Esophagus muscularis mucosa (tissue), 4 donors: ENCODE data around the gene SLC19A3. TPM values are rescaled to one million over a fixed set of nuclear protein-coding genes. Genes with fewer than 3 reads are reported as not detected.

Source experiments
- DNase-seq: peaks from one replicate; pipeline ENCODE4 v3.0.0-alpha.2; 2017; ENCODE audit errors: extremely low spot score
- H3K27ac ChIP-seq, 4 donors: fragments of 200-600 bp; sonication (generic); replicated peaks in 1 of 4; 1 replicate in 3 of 4; 2 replicates in 1 of 4; pipeline ENCODE4 v1.5.1; 2016 to 2019; ENCODE audit warnings: mild to moderate bottlenecking in 1 of 4
- H3K27me3 ChIP-seq, 4 donors: fragments of 200-600 bp; sonication (generic); one replicate each; pipeline versions ENCODE4 v1.5.1 to v1.6.0; 2016 to 2019
- H3K36me3 ChIP-seq, 4 donors: fragments of 200-600 bp; sonication (generic); one replicate each; pipeline ENCODE4 v1.5.1; 2016 to 2019
- H3K4me1 ChIP-seq, 4 donors: fragments of 200-600 bp; sonication (generic); one replicate each; pipeline ENCODE4 v1.5.1; 2016 to 2019
- H3K4me3 ChIP-seq, 4 donors: fragments of 200-600 bp; sonication (generic); 1 replicate in 2 of 4; 2 replicates in 2 of 4; pipeline ENCODE4 v1.5.1; 2016 to 2019; ENCODE audit warnings: mild to moderate bottlenecking in 4 of 4, moderate library complexity in 1 of 4
- H3K9me3 ChIP-seq, 4 donors: fragments of 200-600 bp; sonication (generic); 1 replicate in 3 of 4; 2 replicates in 1 of 4; pipeline ENCODE4 v1.5.1; 2016 to 2019
- EP300 ChIP-seq: sonication (generic); formaldehyde crosslinking; IDR thresholded peaks from one replicate; pipeline ENCODE4 v1.6.1; 2017; ENCODE audit warnings: antibody characterized with exemption
- POLR2A ChIP-seq: fragments of 450-650 bp; IDR thresholded peaks from one replicate; pipeline ENCODE4 v1.6.1; 2017; ENCODE audit warnings: antibody characterized with exemption, moderate library complexity, mild to moderate bottlenecking, low read depth
- POLR2AphosphoS5 ChIP-seq, 2 donors: sonication (generic); formaldehyde crosslinking; IDR thresholded peaks; one replicate each; pipeline ENCODE4 v1.6.1; 2017; ENCODE audit warnings: antibody characterized with exemption in 2 of 2
- WGBS: methylation state at CpG from one replicate; pipeline ENCODE4 v1.1.5; 2018; 5-methylcytosine and 5-hydroxymethylcytosine counted together
- intact Hi-C: fragments of 100-400 bp; cut with DNase I; formaldehyde crosslinking; loops from one replicate; pipeline ENCODE4 v1.15.1; 2023
- total RNA-seq, 4 donors: library from RNA; depleted of rRNA; stranded (reverse); fragments of >200 nt; gene quantifications; one replicate each; pipeline versions ENCODE4 v1.1.0 to v1.2.1, GENCODE V29; 2016
- TF ChIP-seq, protein P1 (sequence below), 3 experiments: fragments of 200-600 bp in 2 of 3; fragments of 450-650 bp in 1 of 3; sonication (generic) in 2 of 3; IDR thresholded peaks; one replicate each; pipeline ENCODE4 v1.5.1; 2017 to 2019; ENCODE audit warnings: antibody characterized with exemption in 3 of 3, mild to moderate bottlenecking in 2 of 3, moderate library complexity in 1 of 3

Gene SLC19A3
- total RNA-seq, 4 donors from 2014 or later: 0.40 to 1.5 (median 0.69) TPM

GRCh38 chr2:227665189-227665940, 52.5 kb downstream of the SLC19A3 start:
- TF ChIP-seq POLR2A: no peak
- no peak for TF ChIP-seq POLR2AphosphoS5 (IDR thresholded peaks at IDR 0.05)
- TF ChIP-seq, protein P1, sequence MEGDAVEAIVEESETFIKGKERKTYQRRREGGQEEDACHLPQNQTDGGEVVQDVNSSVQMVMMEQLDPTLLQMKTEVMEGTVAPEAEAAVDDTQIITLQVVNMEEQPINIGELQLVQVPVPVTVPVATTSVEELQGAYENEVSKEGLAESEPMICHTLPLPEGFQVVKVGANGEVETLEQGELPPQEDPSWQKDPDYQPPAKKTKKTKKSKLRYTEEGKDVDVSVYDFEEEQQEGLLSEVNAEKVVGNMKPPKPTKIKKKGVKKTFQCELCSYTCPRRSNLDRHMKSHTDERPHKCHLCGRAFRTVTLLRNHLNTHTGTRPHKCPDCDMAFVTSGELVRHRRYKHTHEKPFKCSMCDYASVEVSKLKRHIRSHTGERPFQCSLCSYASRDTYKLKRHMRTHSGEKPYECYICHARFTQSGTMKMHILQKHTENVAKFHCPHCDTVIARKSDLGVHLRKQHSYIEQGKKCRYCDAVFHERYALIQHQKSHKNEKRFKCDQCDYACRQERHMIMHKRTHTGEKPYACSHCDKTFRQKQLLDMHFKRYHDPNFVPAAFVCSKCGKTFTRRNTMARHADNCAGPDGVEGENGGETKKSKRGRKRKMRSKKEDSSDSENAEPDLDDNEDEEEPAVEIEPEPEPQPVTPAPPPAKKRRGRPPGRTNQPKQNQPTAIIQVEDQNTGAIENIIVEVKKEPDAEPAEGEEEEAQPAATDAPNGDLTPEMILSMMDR (IDR thresholded peaks at IDR 0.05): no peak
- TF ChIP-seq EP300: no peak
- no peak overlapping the region for H3K27ac ChIP-seq
- H3K4me3 ChIP-seq: no peak overlapping the region
- H3K4me1 ChIP-seq: no peaks in the 10 kb centered on the region
- no peaks in the 10 kb centered on the region for H3K36me3 ChIP-seq
- intact Hi-C loops: loop anchor here (10.0 kb wide), 1 partner anchor 199 kb away; no protein-coding TSS in a partner anchor
- no peaks in the 10 kb centered on the region for H3K27me3 ChIP-seq
- H3K9me3 ChIP-seq: no peaks in the 10 kb centered on the region
- no peak for DNase-seq
- WGBS: 90% methylated on average over 6 of the region's 6 CpGs

GRCh38 chr2:227661827-227662226, 56.0 kb downstream of the SLC19A3 start:
- Histone ChIP-seq H3K4me3 (no peak overlapping the region), H3K36me3 (no peaks in the 10 kb centered on the region), H3K4me1 (no peaks in the 10 kb centered on the region), H3K27me3 (no peaks in the 10 kb centered on the region), H3K9me3 (no peaks in the 10 kb centered on the region), H3K27ac (no peak overlapping the region)
- TF ChIP-seq POLR2A (no peak), EP300 (no peak), POLR2AphosphoS5 (IDR thresholded peaks at IDR 0.05) (no peak)
- TF ChIP-seq, protein P1 (IDR thresholded peaks at IDR 0.05): no peak
- WGBS: 55% methylated on average over 3 of the region's 3 CpGs
- intact Hi-C loops: loop anchor here (10.0 kb wide), 1 partner anchor 203 kb away; no protein-coding TSS in a partner anchor
- no peak for DNase-seq

DNA sequence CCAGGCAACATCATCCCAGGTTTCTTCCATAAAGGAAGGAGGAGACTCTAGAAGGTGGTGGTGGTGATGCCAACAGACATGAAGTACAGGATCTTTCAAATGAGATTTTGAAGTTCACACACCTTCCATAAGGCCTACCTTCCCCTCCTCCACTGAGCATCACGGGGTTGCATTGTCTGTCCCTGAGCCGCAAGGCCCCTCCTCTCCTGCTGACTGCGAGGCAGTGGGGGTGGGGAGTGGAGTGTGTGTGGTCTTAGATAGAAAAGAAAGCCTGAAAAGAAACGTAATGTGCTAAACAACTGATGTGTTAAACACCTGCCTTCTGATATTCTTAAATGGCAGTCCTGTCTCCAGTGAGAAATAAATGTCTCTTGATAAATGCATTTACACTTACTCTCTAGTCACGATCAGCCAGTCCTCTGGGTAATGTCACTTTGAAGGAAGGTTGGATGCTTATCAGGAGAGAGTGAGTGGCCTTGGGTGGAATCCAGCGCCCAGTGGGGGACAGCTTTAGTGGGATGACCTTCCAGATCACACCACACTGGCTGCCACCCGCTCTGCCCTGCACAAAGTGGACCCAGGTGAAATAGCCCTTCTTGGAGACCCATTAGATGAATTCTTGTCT, 56.7 kb downstream of the SLC19A3 start:
- H3K27ac ChIP-seq: no peak overlapping the region
- no peak for DNase-seq
- no peaks in the 10 kb centered on the region for H3K27me3 ChIP-seq
- 52% methylated on average over 7 of the region's 7 CpGs for WGBS
- TF ChIP-seq, protein P1 (IDR thresholded peaks at IDR 0.05): no peak
- TF ChIP-seq POLR2A: no peak
- no peak for TF ChIP-seq POLR2AphosphoS5 (IDR thresholded peaks at IDR 0.05)
- TF ChIP-seq EP300: no peak
- intact Hi-C loops: loop anchor here (10.0 kb wide), 1 partner anchor 204 kb away; no protein-coding TSS in a partner anchor
- no peaks in the 10 kb centered on the region for H3K4me1 ChIP-seq
- no peaks in the 10 kb centered on the region for H3K36me3 ChIP-seq
- H3K4me3 ChIP-seq: no peak overlapping the region
- H3K9me3 ChIP-seq: no peaks in the 10 kb centered on the region

DNA sequence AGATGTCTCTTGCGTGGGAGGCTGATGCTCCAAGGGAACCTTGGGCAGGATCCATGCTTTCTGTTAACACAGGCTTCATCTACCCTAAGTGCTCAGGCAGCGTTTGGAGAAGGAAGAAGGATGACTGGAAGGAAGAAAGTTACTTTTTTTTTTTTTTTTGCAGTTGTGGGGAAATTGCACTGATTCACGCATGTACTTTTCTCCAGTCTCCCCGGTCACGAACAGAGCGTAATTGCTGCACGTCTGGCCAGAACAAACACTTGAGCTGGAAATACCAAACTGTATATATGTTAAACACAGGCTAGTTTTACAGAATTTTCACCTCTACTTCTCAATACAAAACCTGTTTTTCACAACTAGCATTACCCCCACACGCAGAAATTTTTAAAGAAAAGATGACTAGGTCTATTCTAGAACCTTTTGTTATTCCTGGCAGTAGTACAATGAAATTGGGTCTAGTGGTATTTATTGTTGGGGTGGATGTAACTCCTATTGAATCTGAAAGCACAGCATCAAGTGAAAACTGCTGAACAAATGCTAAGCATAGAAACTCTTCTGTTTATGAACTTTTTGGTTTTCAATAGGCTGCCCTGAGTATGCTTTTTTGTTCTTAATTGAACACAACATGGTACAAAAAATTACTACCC, 60.5 kb downstream of the SLC19A3 start:
- Histone ChIP-seq H3K36me3 (no peaks in the 10 kb centered on the region), H3K4me1 (no peaks in the 10 kb centered on the region), H3K27ac (no peak overlapping the region), H3K9me3 (no peaks in the 10 kb centered on the region), H3K27me3 (no peaks in the 10 kb centered on the region), H3K4me3 (no peak overlapping the region)
- intact Hi-C loops: loop anchor here (5.0 kb wide), 3 partner anchors 60 to 255 kb away; partner anchors contain the start of gene SLC19A3
- DNase-seq: no peak
- TF ChIP-seq, protein P1 (IDR thresholded peaks at IDR 0.05): no peak
- TF ChIP-seq POLR2AphosphoS5 (IDR thresholded peaks at IDR 0.05) (no peak), EP300 (no peak), POLR2A (no peak)
- 82% methylated on average over 8 of the region's 8 CpGs for WGBS
